ENCODE measurements around the gene MYO1H.

MYO1H gene

DNA sequence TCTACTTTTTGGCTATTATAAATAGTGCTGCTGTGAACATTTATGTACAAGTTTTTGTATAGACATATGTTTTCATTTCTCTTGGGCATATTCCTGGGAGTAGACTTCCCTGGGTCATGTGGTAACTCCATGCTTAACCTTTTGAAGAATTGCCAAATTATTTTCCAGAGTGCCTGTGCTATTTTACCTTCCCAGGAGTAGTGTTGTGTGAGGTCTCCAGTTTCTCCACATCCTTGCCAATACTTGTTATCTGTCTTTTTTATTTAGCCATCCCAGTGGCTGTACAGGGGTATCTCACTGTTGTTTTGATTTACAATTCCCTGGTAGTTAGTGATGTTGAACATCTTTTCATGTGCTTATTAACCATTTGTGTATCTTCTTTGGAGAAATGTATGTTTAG lies 148.6 kb downstream of the MYO1H start:
- no peak for DNase-seq

DNA sequence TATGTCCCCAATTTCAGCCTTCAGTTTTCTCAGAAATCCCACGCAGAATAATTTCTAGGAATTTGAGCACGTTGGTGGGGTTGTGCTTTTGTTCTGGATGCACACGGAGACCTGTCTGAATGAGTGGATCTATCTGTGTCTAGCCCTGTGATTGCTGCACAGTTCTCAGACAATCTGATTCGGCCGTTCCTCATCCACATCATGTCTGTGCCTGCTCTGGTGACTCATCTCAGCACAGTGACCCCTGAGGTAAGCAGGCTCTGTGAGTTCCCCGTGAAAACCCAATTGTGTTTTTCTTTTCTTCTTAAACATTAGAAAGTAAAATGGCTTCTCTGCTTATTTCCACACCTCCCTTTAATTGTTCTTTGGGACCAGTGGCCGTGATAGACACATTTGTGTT lies 150.0 kb downstream of the MYO1H start:
- DNase-seq, result no peak
